ENCODE results near the gene RAB11FIP4. TPM values are rescaled to one million over a fixed set of nuclear protein-coding genes. Genes with fewer than 3 reads are reported as not detected.
A peak's percentile ranks its signal among the peaks of the same experiment; 100 is the strongest.

The RAB11FIP4 gene
- total and polyA plus RNA-seq, 2 of the 13 experiments (the other 11 are each of a cell fraction or from before 2014, with no cell fraction given), result 28.0 to 89.3 TPM

- TF ChIP-seq KLF12 (CRISPR knock-in tag; IDR thresholded peaks at IDR 0.05; ENCODE audit: borderline replicate concordance), result no peak
- TF ChIP-seq SETDB1 (CRISPR knock-in tag; IDR thresholded peaks at IDR 0.05; ENCODE audit: borderline replicate concordance), result no peak
- TF ChIP-seq FOXK2 (IDR thresholded peaks at IDR 0.05), result peak; percentile 98
- no peak for TF ChIP-seq TAF15 (IDR thresholded peaks at IDR 0.05; ENCODE audit: low read depth, low read length, poor library complexity, severe bottlenecking)
- TF ChIP-seq, protein P1, sequence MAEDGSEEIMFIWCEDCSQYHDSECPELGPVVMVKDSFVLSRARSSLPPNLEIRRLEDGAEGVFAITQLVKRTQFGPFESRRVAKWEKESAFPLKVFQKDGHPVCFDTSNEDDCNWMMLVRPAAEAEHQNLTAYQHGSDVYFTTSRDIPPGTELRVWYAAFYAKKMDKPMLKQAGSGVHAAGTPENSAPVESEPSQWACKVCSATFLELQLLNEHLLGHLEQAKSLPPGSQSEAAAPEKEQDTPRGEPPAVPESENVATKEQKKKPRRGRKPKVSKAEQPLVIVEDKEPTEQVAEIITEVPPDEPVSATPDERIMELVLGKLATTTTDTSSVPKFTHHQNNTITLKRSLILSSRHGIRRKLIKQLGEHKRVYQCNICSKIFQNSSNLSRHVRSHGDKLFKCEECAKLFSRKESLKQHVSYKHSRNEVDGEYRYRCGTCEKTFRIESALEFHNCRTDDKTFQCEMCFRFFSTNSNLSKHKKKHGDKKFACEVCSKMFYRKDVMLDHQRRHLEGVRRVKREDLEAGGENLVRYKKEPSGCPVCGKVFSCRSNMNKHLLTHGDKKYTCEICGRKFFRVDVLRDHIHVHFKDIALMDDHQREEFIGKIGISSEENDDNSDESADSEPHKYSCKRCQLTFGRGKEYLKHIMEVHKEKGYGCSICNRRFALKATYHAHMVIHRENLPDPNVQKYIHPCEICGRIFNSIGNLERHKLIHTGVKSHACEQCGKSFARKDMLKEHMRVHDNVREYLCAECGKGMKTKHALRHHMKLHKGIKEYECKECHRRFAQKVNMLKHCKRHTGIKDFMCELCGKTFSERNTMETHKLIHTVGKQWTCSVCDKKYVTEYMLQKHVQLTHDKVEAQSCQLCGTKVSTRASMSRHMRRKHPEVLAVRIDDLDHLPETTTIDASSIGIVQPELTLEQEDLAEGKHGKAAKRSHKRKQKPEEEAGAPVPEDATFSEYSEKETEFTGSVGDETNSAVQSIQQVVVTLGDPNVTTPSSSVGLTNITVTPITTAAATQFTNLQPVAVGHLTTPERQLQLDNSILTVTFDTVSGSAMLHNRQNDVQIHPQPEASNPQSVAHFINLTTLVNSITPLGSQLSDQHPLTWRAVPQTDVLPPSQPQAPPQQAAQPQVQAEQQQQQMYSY (CRISPR knock-in tag; IDR thresholded peaks at IDR 0.05), result no peak
- TF ChIP-seq, protein P2, sequence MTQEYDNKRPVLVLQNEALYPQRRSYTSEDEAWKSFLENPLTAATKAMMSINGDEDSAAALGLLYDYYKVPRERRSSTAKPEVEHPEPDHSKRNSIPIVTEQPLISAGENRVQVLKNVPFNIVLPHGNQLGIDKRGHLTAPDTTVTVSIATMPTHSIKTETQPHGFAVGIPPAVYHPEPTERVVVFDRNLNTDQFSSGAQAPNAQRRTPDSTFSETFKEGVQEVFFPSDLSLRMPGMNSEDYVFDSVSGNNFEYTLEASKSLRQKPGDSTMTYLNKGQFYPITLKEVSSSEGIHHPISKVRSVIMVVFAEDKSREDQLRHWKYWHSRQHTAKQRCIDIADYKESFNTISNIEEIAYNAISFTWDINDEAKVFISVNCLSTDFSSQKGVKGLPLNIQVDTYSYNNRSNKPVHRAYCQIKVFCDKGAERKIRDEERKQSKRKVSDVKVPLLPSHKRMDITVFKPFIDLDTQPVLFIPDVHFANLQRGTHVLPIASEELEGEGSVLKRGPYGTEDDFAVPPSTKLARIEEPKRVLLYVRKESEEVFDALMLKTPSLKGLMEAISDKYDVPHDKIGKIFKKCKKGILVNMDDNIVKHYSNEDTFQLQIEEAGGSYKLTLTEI (CRISPR knock-in tag; conservative IDR thresholded peaks at IDR 0.05), result no peak
- no peak for TF ChIP-seq NAIF1 (CRISPR knock-in tag; IDR thresholded peaks at IDR 0.05; ENCODE audit: borderline replicate concordance)
- TF ChIP-seq ZNF329 (CRISPR knock-in tag; IDR thresholded peaks at IDR 0.05; ENCODE audit: low read depth), result no peak
- no peak; the same call in 1 of the 2 replicates for TF ChIP-seq GABPB1 (CRISPR knock-in tag; IDR thresholded peaks at IDR 0.05)
- TF ChIP-seq ZHX2 (IDR thresholded peaks at IDR 0.05; ENCODE audit: low read depth), result no peak
- TF ChIP-seq ZHX2 (CRISPR knock-in tag; IDR thresholded peaks at IDR 0.05; ENCODE audit: borderline replicate concordance), result no peak
- TF ChIP-seq ZNF460 (CRISPR knock-in tag; IDR thresholded peaks at IDR 0.05; ENCODE audit: borderline replicate concordance), result no peak; the same call in 1 of the 2 replicates
- TF ChIP-seq TBX3 (IDR thresholded peaks at IDR 0.05; ENCODE audit: borderline replicate concordance), result peak; percentile 76; the same call in 1 of the 2 replicates
- TF ChIP-seq RFXAP (CRISPR knock-in tag; IDR thresholded peaks at IDR 0.05; ENCODE audit: borderline replicate concordance), result no peak
- peak; percentile 75; the same call in 1 of the 2 replicates for TF ChIP-seq ZNF788 (CRISPR knock-in tag; IDR thresholded peaks at IDR 0.05; ENCODE audit: borderline replicate concordance)
- no peak for TF ChIP-seq IKZF4 (CRISPR knock-in tag; IDR thresholded peaks at IDR 0.05; ENCODE audit: borderline replicate concordance, low read depth, not compliant biosample characterization)
- TF ChIP-seq CENPX (CRISPR knock-in tag; IDR thresholded peaks at IDR 0.05), result no peak
Observed at GRCh38 chr17:31475378-31476162, 84.1 kb downstream of the RAB11FIP4 start (continued).

Measured in HepG2 (cell line).